Activated naive CD8-positive, alpha-beta T cell (primary cell): ENCODE data around the gene CYP2C8.
"Not testable (repeated sequence)": the region's sequence is repeated elsewhere in the genome, so short reads cannot be mapped to it uniquely, and the experiment has no call there.

ENCODE experiments used
- H3K27ac Mint-ChIP-seq: one replicate; pipeline ENCODE4 v1.8.0; 2021; ENCODE audit warnings: mixed read lengths
- H3K27me3 Mint-ChIP-seq: one replicate; pipeline ENCODE4 v1.8.0; 2021; ENCODE audit warnings: mixed read lengths
- H3K36me3 Mint-ChIP-seq: one replicate; pipeline ENCODE4 v1.8.0; 2021; ENCODE audit warnings: mixed read lengths
- H3K4me1 Mint-ChIP-seq: one replicate; pipeline ENCODE4 v1.8.0; 2021; ENCODE audit warnings: low read depth, mixed read lengths
- H3K4me3 Mint-ChIP-seq: one replicate; pipeline ENCODE4 v1.8.0; 2021; ENCODE audit warnings: mild to moderate bottlenecking, mixed read lengths
- H3K9me3 Mint-ChIP-seq: one replicate; pipeline ENCODE4 v1.8.0; 2021; ENCODE audit warnings: low read depth, mixed read lengths

The CYP2C8 gene

GRCh38 chr10:95069286-95069685, at the start of gene CYP2C8:
Gene CYP2C8 (minus strand): TSS chr10:95069497. CDS start chr10:95069402, 95 bp downstream.
- Mint-ChIP-seq H3K9me3 (peaks cover 8% of the 10 kb centered on the region), H3K27ac (no peak within 1 kb of the TSS), H3K36me3 (no peaks in the 10 kb centered on the region), H3K4me3 (no peak within 1 kb of the TSS), H3K4me1 (no peaks in the 10 kb centered on the region), H3K27me3 (no peaks in the 10 kb centered on the region)

DNA sequence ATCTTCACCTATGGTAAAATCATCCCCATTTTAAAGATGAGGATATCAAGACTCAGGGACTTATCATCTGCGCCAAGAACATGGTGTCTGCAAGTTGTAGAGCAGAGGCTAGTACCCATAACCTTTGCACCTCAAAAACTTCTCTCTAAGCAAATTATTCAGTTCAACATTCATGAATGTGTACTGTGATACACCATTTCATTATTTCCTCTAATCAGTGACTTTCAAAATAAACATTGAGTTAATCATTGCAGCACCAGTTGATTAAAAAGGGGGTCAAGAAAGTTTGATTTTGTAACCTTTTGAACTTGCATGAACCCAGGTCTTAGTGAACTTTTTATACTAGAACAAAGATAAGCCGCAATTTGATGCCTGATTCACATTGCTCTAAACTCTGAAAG, 47.6 kb upstream of the CYP2C8 start:
- no peaks in the 10 kb centered on the region for H3K36me3 Mint-ChIP-seq
- peaks cover 15% of the 10 kb centered on the region for H3K9me3 Mint-ChIP-seq
- H3K4me1 Mint-ChIP-seq, result no peaks in the 10 kb centered on the region
- H3K27me3 Mint-ChIP-seq, result no peaks in the 10 kb centered on the region
- H3K4me3 Mint-ChIP-seq, result no peak overlapping the region
- no peak overlapping the region for H3K27ac Mint-ChIP-seq

GRCh38 chr10:95110823-95111222, 41.5 kb upstream of the CYP2C8 start:
- H3K27ac Mint-ChIP-seq, H3K9me3 Mint-ChIP-seq, H3K4me1 Mint-ChIP-seq, H3K36me3 Mint-ChIP-seq, H3K27me3 Mint-ChIP-seq, H3K4me3 Mint-ChIP-seq: not testable (repeated sequence)

DNA sequence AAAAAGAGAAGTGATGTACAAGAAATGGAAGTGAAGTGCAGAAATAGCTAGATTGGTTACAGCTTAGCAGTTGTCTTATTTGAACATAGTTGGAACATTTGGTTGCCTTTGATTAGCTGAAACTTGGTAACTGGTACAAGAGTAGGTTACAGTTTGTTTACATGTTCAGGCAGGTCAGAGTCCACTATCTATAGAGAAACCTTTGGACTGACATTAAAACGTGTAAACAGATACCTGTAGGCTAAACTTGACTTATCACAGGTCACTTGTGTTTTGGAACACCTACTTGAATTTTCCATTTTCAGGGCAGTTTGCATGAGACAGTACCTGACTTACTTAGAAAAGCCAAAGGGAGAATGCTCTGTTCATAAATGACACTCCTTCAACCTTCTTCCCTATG, 28.5 kb upstream of the CYP2C8 start:
- Mint-ChIP-seq H3K36me3 (no peaks in the 10 kb centered on the region), H3K27me3 (no peaks in the 10 kb centered on the region), H3K9me3 (no peaks in the 10 kb centered on the region), H3K27ac (no peak overlapping the region), H3K4me3 (no peak overlapping the region), H3K4me1 (no peaks in the 10 kb centered on the region)

GRCh38 chr10:95096143-95096542, 26.8 kb upstream of the CYP2C8 start:
- Mint-ChIP-seq H3K27ac (no peak overlapping the region), H3K4me1 (no peaks in the 10 kb centered on the region)

DNA sequence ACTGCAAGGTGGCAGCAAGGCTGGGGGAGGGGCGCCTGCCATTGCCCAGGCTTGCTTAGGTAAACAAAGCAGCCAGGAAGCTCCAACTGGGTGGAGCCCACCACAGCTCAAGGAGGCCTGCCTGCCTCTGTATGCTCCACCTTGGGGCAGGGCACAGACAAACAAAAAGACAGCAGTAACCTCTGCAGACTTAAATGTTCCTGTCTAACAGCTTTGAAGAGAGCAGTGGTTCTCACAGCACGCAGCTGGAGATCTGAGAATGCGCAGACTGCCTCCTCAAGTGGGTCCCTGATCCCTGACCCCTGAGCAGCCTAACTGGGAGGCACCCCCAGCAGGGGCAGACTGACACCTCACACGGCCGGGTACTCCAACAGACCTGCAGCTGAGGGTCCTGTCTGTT, 10.3 kb upstream of the CYP2C8 start:
- not testable (repeated sequence) for H3K36me3 Mint-ChIP-seq, H3K27ac Mint-ChIP-seq, H3K9me3 Mint-ChIP-seq, H3K4me1 Mint-ChIP-seq, H3K27me3 Mint-ChIP-seq, H3K4me3 Mint-ChIP-seq

More at GRCh38 chr10:95096143-95096542, 26.8 kb upstream of the CYP2C8 start:
- H3K27me3 Mint-ChIP-seq, result no peaks in the 10 kb centered on the region
- no peak overlapping the region for H3K4me3 Mint-ChIP-seq
- no peaks in the 10 kb centered on the region for H3K36me3 Mint-ChIP-seq
- H3K9me3 Mint-ChIP-seq, result no peaks in the 10 kb centered on the region

GRCh38 chr10:95077556-95077955, 8.3 kb upstream of the CYP2C8 start:
- Mint-ChIP-seq H3K9me3 (no peaks in the 10 kb centered on the region), H3K36me3 (no peaks in the 10 kb centered on the region), H3K27ac (no peak overlapping the region), H3K27me3 (peaks cover 4% of the 10 kb centered on the region), H3K4me1 (no peaks in the 10 kb centered on the region), H3K4me3 (no peak overlapping the region)

DNA sequence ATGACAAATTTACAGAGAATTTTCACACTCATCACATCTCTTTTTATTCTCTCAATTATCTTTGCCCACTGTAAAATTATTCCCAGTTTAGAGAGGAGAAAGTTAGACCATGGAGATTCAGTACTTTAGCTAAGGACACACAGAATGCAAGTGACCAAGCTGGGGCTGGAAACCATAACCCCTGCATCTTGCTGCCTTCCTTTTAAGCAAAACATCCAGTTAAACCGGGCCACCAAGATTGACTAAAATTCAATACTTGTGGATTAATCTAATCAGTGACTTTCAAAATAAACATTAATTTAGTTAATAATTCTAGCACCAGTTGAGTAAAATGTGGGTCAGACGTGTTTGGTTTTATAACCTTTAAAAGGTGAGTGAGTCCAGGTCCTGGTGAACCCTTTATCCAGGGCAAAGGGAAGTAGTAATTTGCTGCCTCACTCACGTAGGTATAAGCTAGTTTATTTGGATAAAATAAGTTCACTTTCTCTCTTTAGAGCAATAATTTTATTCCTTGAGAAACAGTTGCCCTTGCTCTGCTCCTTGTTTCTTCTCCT, 1.9 kb upstream of the CYP2C8 start:
- Mint-ChIP-seq H3K4me1 (no peaks in the 10 kb centered on the region), H3K27ac (no peak overlapping the region), H3K4me3 (no peak overlapping the region), H3K9me3 (peaks cover 8% of the 10 kb centered on the region), H3K27me3 (no peaks in the 10 kb centered on the region), H3K36me3 (no peaks in the 10 kb centered on the region)

GRCh38 chr10:95064125-95064524, 5.2 kb downstream of the CYP2C8 start:
- not testable (repeated sequence) for H3K36me3 Mint-ChIP-seq, H3K9me3 Mint-ChIP-seq, H3K4me1 Mint-ChIP-seq, H3K27ac Mint-ChIP-seq, H3K4me3 Mint-ChIP-seq, H3K27me3 Mint-ChIP-seq

DNA sequence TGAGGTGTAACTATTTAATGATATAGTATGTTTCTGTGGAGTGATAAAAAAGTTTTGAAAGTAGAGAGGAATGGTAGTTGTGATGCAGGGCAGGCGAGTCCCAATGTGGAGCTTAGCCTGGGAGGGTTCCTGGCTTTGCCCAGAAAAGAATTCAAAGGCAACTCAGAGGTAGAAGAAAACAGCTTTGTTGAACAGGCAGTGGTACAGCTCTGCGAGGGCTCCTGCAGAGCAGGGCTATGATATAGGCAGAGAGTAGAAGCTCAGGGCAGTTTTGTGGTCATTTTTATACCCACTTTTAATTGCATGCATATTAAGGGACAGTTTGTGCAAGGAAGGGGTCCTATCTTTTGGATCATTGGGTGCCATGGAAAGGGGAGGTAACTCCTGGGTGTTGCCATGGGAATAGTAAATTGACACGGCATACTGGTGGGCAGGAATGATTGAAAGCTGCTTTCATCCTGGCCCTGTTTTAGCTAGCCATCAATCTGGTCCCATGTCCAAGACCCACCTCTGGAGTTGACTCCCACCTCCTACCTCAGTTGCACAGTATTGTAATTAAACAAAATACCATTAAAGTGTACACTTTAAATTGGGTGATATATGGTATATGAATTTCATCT, 12.4 kb downstream of the CYP2C8 start:
- no peaks in the 10 kb centered on the region for H3K27me3 Mint-ChIP-seq

DNA sequence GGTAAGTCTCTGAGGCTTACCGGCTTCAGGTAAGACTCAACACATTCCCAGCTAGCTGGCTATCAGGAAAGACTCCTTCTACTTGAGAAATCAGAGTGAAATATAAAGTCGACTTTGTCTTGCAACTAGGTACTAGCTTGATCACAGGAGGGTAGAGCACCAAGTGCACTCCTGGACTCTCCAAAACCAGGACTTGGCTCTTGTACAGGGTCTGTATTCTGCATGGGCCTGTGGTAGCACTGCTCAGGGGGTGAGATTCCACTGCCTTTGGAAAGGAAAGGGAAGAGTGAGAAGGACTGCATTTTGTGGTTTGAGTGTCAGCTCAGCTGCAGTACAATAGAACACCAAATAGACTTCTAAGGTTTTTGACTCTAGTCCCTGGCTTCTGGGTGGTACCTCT, 19.4 kb downstream of the CYP2C8 start:
- no peaks in the 10 kb centered on the region for H3K9me3 Mint-ChIP-seq
- H3K27me3 Mint-ChIP-seq, result no peaks in the 10 kb centered on the region
- H3K27ac Mint-ChIP-seq, result no peak overlapping the region
- H3K4me1 Mint-ChIP-seq, result no peaks in the 10 kb centered on the region
- no peak overlapping the region for H3K4me3 Mint-ChIP-seq
- no peaks in the 10 kb centered on the region for H3K36me3 Mint-ChIP-seq

More for the DNA sequence above, 12.4 kb downstream of the CYP2C8 start:
- H3K4me1 Mint-ChIP-seq, result no peaks in the 10 kb centered on the region
- peaks cover 6% of the 10 kb centered on the region for H3K9me3 Mint-ChIP-seq
- no peaks in the 10 kb centered on the region for H3K36me3 Mint-ChIP-seq
- H3K27ac Mint-ChIP-seq, result no peak overlapping the region
- no peak overlapping the region for H3K4me3 Mint-ChIP-seq

DNA sequence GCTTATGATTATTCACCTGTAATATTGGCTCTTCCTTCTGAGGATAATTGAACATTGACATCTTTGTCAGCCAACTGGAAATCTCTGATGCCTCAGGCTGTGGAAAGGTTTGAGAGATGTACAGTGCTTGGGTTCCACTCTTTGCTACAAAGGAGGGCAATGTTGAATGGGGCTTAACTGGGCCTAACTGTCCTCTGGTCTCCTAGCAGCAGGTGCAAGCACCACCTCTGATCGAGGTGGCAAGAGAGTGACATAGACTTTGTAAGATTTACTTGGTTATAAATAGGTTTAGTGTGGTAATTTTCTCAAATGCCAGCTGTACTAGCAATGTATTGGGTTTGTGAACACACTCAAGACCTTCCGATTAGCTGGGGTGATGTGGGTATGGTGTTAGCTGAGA, 21.1 kb downstream of the CYP2C8 start:
- Mint-ChIP-seq H3K27me3 (no peaks in the 10 kb centered on the region), H3K9me3 (no peaks in the 10 kb centered on the region), H3K27ac (no peak overlapping the region), H3K36me3 (no peaks in the 10 kb centered on the region), H3K4me1 (no peaks in the 10 kb centered on the region), H3K4me3 (no peak overlapping the region)

- Mint-ChIP-seq H3K4me1 (no peaks in the 10 kb centered on the region), H3K27ac (no peak overlapping the region), H3K36me3 (no peaks in the 10 kb centered on the region)
These were observed 30.0 kb downstream of the CYP2C8 start for GRCh38 chr10:95039281-95039680.

DNA sequence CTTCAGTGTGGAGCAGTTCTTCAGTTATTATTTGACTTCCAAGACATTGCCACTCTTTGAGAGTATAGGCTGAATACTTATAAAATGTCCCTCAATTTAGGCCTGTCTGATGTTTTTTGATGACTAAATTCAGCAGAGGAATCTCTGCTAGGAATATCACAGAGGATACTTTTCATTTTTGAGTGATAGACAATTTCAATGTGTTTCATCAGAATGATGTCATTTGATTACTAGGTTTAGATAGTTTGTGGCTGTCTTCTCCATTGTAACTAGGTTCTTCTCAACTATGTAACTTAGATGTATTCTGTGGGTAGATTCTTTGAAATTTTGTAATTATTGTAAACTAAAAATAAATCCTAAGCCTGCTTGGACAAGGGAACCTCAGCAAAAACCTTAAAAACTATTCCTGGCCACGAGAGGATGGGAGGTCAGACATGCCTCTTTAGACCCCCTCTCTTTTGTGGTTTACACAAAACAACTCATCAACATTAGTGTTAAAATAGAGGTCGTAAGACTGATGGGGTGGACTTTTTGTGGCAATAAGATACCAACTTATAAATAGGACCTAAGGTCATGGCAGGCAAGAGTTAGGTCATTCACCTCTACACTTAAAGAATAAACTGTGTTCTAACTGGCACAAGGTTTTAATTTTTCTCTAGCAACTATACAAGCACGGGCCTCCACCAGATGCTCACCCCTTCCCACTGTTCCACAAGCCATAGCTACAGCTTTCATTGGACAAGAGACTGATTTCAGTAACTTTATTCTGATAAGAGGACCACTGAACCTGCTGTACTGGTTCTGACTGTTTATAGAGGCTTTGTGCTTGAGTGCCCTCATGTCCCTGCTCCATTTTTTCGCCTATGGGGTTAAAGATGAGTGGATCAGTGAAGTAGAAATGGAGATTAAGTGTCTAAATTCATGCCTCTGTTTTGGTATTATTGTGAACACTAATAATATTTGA, 33.7 kb downstream of the CYP2C8 start:
- Mint-ChIP-seq H3K4me3 (no peak overlapping the region), H3K4me1 (no peaks in the 10 kb centered on the region), H3K27me3 (no peaks in the 10 kb centered on the region), H3K27ac (no peak overlapping the region), H3K9me3 (no peaks in the 10 kb centered on the region), H3K36me3 (no peaks in the 10 kb centered on the region)

More at GRCh38 chr10:95039281-95039680, 30.0 kb downstream of the CYP2C8 start:
- Mint-ChIP-seq H3K9me3 (no peaks in the 10 kb centered on the region), H3K27me3 (no peaks in the 10 kb centered on the region), H3K4me3 (no peak overlapping the region)

DNA sequence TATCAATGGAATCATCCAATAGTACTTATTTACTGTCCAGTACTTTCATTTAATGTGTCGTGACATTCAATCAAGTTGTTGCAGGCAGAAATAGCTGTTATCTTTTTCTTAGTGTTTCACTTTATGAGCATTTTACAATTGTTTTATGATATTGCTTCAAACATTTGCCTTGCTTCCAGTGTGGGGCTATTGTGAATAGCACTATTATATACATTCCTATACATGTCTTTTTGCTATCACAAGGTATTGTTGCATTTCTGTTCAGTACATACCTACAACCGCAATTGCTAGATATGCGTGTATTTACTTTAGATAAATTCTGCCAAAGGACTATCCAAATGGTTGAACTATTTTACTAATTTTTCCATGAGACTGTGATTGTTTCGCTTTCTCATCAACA, 34.9 kb downstream of the CYP2C8 start:
- H3K9me3 Mint-ChIP-seq, result no peaks in the 10 kb centered on the region
- H3K4me3 Mint-ChIP-seq, result no peak overlapping the region
- H3K4me1 Mint-ChIP-seq, result no peaks in the 10 kb centered on the region
- no peaks in the 10 kb centered on the region for H3K36me3 Mint-ChIP-seq
- no peak overlapping the region for H3K27ac Mint-ChIP-seq
- no peaks in the 10 kb centered on the region for H3K27me3 Mint-ChIP-seq
